CD4-positive, alpha-beta T cell (primary cell): ENCODE data around the gene GRP. TPM values are rescaled to one million over a fixed set of nuclear protein-coding genes. Genes with fewer than 3 reads are reported as not detected.

Experiments used
- ATAC-seq: fragments of 200-7000 bp; cut with Tn5 transposase; one replicate; pipeline ENCODE4 v1.10.0; 2022; ENCODE audit warnings: mild to moderate bottlenecking; ENCODE audit not compliant: poor library complexity
- CTCF ChIA-PET: fragments of 350-600 bp; sonication (Branson Sonifier 250); formaldehyde crosslinking; loops from one replicate; lab custom pipeline; 2021; ENCODE audit warnings: antibody characterized with exemption, inconsistent platforms; lab: Charles Lee
- POLR2A ChIA-PET: fragments of 350-600 bp; sonication (Branson Sonifier 250); formaldehyde crosslinking; loops from one replicate; lab custom pipeline; 2021; ENCODE audit warnings: antibody characterized with exemption, inconsistent platforms; lab: Charles Lee
- DNase-seq, 14 experiments: peaks; one replicate each; pipeline ENCODE4 v3.0.0-alpha.2; 2013 to 2020; ENCODE audit warnings: mixed read lengths in 2 of 14
- H3K27ac ChIP-seq, 2 donors: one replicate each; pipeline versions ENCODE4 v1.5.1 to v1.7.0; 2013; ENCODE audit warnings: low read length in 2 of 2, low read depth in 1 of 2, mild to moderate bottlenecking in 1 of 2
- H3K27me3 ChIP-seq, 2 experiments: 1 replicate in 1 of 2; 2 replicates in 1 of 2; pipeline versions ENCODE4 v1.6.1 to v1.7.0; 2013; ENCODE audit warnings: low read length in 2 of 2, control low read depth in 1 of 2, mild to moderate bottlenecking in 1 of 2, moderate library complexity in 1 of 2; ENCODE audit not compliant: insufficient read depth in 2 of 2, control insufficient read depth in 1 of 2
- H3K36me3 ChIP-seq: one replicate; pipeline ENCODE4 v1.6.1; 2013; ENCODE audit warnings: low read length, control low read depth; ENCODE audit not compliant: insufficient read depth
- H3K4me1 ChIP-seq: one replicate; pipeline ENCODE4 v1.6.1; 2013; ENCODE audit warnings: low read length, control low read depth; ENCODE audit not compliant: insufficient read depth
- H3K4me3 ChIP-seq: one replicate; pipeline ENCODE4 v1.5.1; 2013; ENCODE audit warnings: mild to moderate bottlenecking, low read length, moderate library complexity
- H3K9me3 ChIP-seq, 2 experiments: 1 replicate in 1 of 2; 2 replicates in 1 of 2; pipeline versions ENCODE4 v1.6.1 to v1.7.0; 2013; ENCODE audit warnings: low read length in 2 of 2, mild to moderate bottlenecking in 2 of 2, control low read depth in 1 of 2, moderate library complexity in 1 of 2; ENCODE audit not compliant: control insufficient read depth in 1 of 2, insufficient read depth in 1 of 2
- H3K27ac Mint-ChIP-seq: one replicate; pipeline ENCODE4 v1.8.0; 2020; ENCODE audit warnings: mixed read lengths
- H3K27me3 Mint-ChIP-seq: one replicate; pipeline ENCODE4 v1.8.0; 2021; ENCODE audit warnings: mixed read lengths
- H3K36me3 Mint-ChIP-seq: one replicate; pipeline ENCODE4 v1.8.0; 2021; ENCODE audit warnings: low read depth, mixed read lengths
- H3K4me1 Mint-ChIP-seq: one replicate; pipeline ENCODE4 v1.8.0; 2021; ENCODE audit warnings: low read depth, mixed read lengths
- H3K4me3 Mint-ChIP-seq: one replicate; pipeline ENCODE4 v1.8.0; 2020; ENCODE audit warnings: mild to moderate bottlenecking, mixed read lengths
- H3K9me3 Mint-ChIP-seq: one replicate; pipeline ENCODE4 v1.8.0; 2020; ENCODE audit warnings: mixed read lengths
- intact Hi-C, 2 experiments: fragments of 100-400 bp; cut with DNase I in 1 of 2; cut with micrococcal nuclease in 1 of 2; formaldehyde crosslinking; loops; one replicate each; pipeline versions ENCODE4 v1.15.1 to v1.9.0; 2023 to 2025; cut with DNase I, micrococcal nuclease
- total RNA-seq, 174 experiments: library from RNA in 2 of 174; stranded (reverse) in 2 of 174; gene quantifications; one replicate each; pipeline ENCODE4 v1.2.3 and lab custom pipeline; 2021 to 2026
- TF ChIP-seq, protein P1 (sequence below): fragments of 200-600 bp; IDR thresholded peaks from one replicate; pipeline ENCODE4 v1.8.0; 2022; ENCODE audit warnings: antibody characterized with exemption, mild to moderate bottlenecking

The GRP gene
- total RNA-seq, 2 experiments from 2014 or later, result not detected

DNA sequence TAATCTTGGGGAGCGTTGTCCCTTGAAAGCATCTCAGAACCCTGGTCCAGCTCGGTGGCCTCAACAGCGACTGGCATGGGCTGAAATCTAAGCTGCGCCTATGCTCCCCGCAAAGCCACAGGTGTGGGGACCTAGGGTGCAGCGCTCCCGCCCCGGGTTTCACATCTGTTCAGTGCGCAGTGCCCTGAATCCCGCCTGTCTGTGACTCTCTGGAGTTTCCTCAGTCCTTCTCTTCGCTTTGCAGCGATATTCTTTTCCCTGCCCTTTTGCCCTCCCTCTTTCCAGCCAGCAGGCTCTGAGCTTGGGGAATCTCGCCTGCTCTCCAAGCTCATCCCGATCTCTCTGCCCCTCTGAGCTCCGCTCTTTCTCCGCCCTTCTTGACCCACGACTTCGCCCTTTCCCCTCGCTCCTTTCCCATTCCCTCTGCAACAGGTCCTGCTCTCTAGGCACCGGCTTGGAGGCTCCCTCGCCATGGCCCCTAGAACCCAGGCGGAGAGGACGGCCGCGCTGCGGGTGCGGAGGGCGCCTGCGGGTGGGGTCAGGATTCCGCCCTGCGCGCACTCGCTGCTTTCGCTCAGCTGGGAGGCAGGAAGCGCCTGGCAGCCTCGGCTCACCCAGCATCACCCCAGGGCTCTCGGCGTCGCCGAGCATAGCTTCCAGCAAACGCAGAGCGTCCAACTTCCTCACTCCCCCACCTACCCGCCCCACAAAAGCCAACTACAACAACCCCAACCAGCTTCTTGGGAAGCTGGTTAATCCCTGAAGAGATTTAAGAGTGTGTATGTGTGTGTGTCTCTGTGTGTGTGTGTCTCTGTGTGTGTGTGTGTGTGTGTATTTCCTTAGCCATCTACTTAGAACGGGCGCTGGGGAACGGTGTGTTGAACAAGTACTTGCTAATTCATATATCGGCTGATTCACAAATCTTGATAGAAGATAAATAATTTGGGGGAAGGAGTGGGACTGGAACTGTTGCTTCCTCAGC lies 1.1 kb downstream of the GRP start:
- no peak for ATAC-seq
- H3K27ac Mint-ChIP-seq, result no peak overlapping the region
- H3K27me3 Mint-ChIP-seq, result peaks cover 87% of the 10 kb centered on the region
- CTCF ChIA-PET, result no interaction called here
- no peak overlapping the region for H3K4me3 ChIP-seq
- no peaks in the 10 kb centered on the region for H3K36me3 Mint-ChIP-seq
- intact Hi-C loops, result no loop called here
- H3K27ac ChIP-seq, result no peak overlapping the region
- no peaks in the 10 kb centered on the region for H3K36me3 ChIP-seq
- H3K9me3 Mint-ChIP-seq, result no peaks in the 10 kb centered on the region
- peaks cover 0 to 7% of the 10 kb centered on the region in 2 experiments for H3K9me3 ChIP-seq
- H3K4me3 Mint-ChIP-seq, result no peak overlapping the region
- DNase-seq, result no peak
- H3K27me3 ChIP-seq, result peaks cover 38 to 63% of the 10 kb centered on the region in 2 experiments
- TF ChIP-seq, protein P1, sequence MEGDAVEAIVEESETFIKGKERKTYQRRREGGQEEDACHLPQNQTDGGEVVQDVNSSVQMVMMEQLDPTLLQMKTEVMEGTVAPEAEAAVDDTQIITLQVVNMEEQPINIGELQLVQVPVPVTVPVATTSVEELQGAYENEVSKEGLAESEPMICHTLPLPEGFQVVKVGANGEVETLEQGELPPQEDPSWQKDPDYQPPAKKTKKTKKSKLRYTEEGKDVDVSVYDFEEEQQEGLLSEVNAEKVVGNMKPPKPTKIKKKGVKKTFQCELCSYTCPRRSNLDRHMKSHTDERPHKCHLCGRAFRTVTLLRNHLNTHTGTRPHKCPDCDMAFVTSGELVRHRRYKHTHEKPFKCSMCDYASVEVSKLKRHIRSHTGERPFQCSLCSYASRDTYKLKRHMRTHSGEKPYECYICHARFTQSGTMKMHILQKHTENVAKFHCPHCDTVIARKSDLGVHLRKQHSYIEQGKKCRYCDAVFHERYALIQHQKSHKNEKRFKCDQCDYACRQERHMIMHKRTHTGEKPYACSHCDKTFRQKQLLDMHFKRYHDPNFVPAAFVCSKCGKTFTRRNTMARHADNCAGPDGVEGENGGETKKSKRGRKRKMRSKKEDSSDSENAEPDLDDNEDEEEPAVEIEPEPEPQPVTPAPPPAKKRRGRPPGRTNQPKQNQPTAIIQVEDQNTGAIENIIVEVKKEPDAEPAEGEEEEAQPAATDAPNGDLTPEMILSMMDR, result no peak
- POLR2A ChIA-PET, result no interaction called here
- peaks cover 12% of the 10 kb centered on the region for H3K4me1 Mint-ChIP-seq
- no peaks in the 10 kb centered on the region for H3K4me1 ChIP-seq

GRCh38 chr18:59222341-59222740 lies 2.4 kb downstream of the GRP start:
- no peak for ATAC-seq
- H3K4me3 Mint-ChIP-seq, result no peak overlapping the region
- intact Hi-C loops, result no loop called here
- H3K4me1 Mint-ChIP-seq, result peaks cover 12% of the 10 kb centered on the region
- Histone ChIP-seq H3K27me3 (peaks cover 38 to 59% of the 10 kb centered on the region in 2 experiments), H3K9me3 (peaks cover 0 to 7% of the 10 kb centered on the region in 2 experiments), H3K36me3 (no peaks in the 10 kb centered on the region), H3K27ac (no peak overlapping the region), H3K4me3 (no peak overlapping the region), H3K4me1 (no peaks in the 10 kb centered on the region)
- no peak for DNase-seq
- ChIA-PET CTCF (no interaction called here), POLR2A (no interaction called here)
- TF ChIP-seq, protein P1, result no peak
- H3K27ac Mint-ChIP-seq, result no peak overlapping the region
- peaks cover 85% of the 10 kb centered on the region for H3K27me3 Mint-ChIP-seq
- no peaks in the 10 kb centered on the region for H3K36me3 Mint-ChIP-seq
- no peaks in the 10 kb centered on the region for H3K9me3 Mint-ChIP-seq

DNA sequence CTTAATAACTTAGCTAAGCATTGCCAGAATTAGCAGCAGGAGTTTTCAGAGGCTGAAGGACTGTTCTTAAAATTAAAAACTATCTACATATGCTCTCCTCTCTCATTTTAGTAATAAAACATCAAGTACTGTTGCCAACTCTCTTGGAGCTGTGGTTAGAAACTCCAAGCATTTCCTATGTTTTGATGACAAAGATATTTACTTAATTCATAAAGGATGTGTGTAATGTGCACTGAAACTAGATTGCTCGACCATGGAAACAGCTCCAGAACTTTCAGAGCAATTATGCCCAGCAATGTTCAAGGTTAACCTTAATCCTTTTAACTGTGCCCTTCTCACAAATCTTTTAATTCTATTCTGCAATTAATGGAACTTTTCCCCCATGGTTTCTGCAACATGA lies 8.4 kb downstream of the GRP start:
- no peaks in the 10 kb centered on the region for H3K36me3 ChIP-seq
- CTCF ChIA-PET, result interaction anchor here (0.9 kb wide), 1 partner anchor 22 kb away, joined by 3 read pairs; no protein-coding TSS in a partner anchor
- intact Hi-C loops, result no loop called here
- no peak overlapping the region for H3K27ac ChIP-seq
- no peaks in the 10 kb centered on the region for H3K4me1 ChIP-seq
- Mint-ChIP-seq H3K27me3 (peaks cover 75% of the 10 kb centered on the region), H3K4me1 (no peaks in the 10 kb centered on the region), H3K4me3 (no peak overlapping the region), H3K27ac (no peak overlapping the region), H3K9me3 (no peaks in the 10 kb centered on the region), H3K36me3 (no peaks in the 10 kb centered on the region)
- DNase-seq (no peak), ATAC-seq (no peak)
- H3K4me3 ChIP-seq, result no peak overlapping the region
- POLR2A ChIA-PET, result no interaction called here
- peaks cover 4 to 35% of the 10 kb centered on the region in 2 experiments for H3K27me3 ChIP-seq
- H3K9me3 ChIP-seq, result no peaks in the 10 kb centered on the region
- TF ChIP-seq, protein P1, result no peak
